SJCRH30 (cell line): ENCODE measurements around the gene SELENOO. TPM values are rescaled to one million over a fixed set of nuclear protein-coding genes. Genes with fewer than 3 reads are reported as not detected.
"Not testable (repeated sequence)": the region's sequence is repeated elsewhere in the genome, so short reads cannot be mapped to it uniquely, and the experiment has no call there.

ENCODE experiments used
- DNase-seq, 2 experiments: peaks; one replicate each; pipeline ENCODE4 v3.0.0-alpha.2; 2015 to 2020
- H3K27ac ChIP-seq: fragments of 250-450 bp; sonication (Bioruptor Pico); 2 replicates; pipeline ENCODE4 v1.5.1; 2020; ENCODE audit warnings: mild to moderate bottlenecking, moderate library complexity
- H3K27me3 ChIP-seq: fragments of 250-450 bp; sonication (Bioruptor Pico); 2 replicates; pipeline ENCODE4 v1.5.1; 2020; ENCODE audit warnings: mild to moderate bottlenecking, moderate library complexity
- H3K36me3 ChIP-seq: fragments of 250-450 bp; sonication (Bioruptor Pico); 2 replicates; pipeline ENCODE4 v1.5.1; 2020; ENCODE audit warnings: mild to moderate bottlenecking, moderate library complexity
- H3K4me1 ChIP-seq: fragments of 250-450 bp; sonication (Bioruptor Pico); 2 replicates; pipeline ENCODE4 v1.5.1; 2020; ENCODE audit warnings: mild to moderate bottlenecking, moderate library complexity
- H3K4me3 ChIP-seq: fragments of 250-450 bp; sonication (Bioruptor Pico); 2 replicates; pipeline ENCODE4 v1.5.1; 2020; ENCODE audit warnings: mild to moderate bottlenecking, moderate library complexity
- H3K9me3 ChIP-seq: fragments of 250-450 bp; sonication (Bioruptor Pico); replicated peaks from 2 replicates; pipeline ENCODE4 v1.5.1; 2020; ENCODE audit warnings: mild to moderate bottlenecking, moderate library complexity
- total RNA-seq: library from RNA; depleted of rRNA; stranded (reverse); fragments of >200 nt; shearing (Covaris generic); gene quantifications from 2 replicates; pipeline ENCODE4 v1.2.3, GENCODE V29; 2014; rRNA removed

SELENOO gene
- total RNA-seq, result 15.4 and 16.4 TPM in 2 replicates

GRCh38 chr22:50200461-50201190, at the start of gene SELENOO:
TSS of gene SELENOO (plus strand) at chr22:50201011. CDS start at chr22:50201037, 26 bp downstream.
- Histone ChIP-seq H3K27ac (no peak within 1 kb of the TSS), H3K9me3 (no peaks in the 10 kb centered on the region), H3K4me3 (peak within 1 kb of the TSS; percentile 68), H3K4me1 (no peaks in the 10 kb centered on the region; the same call in 1 of the 2 replicates), H3K27me3 (no peaks in the 10 kb centered on the region), H3K36me3 (peaks cover 16% of the 10 kb centered on the region)
- DNase-seq, result peak; percentile 95 to 96

GRCh38 chr22:50151571-50152537, 49.0 kb upstream of the SELENOO start:
- H3K36me3 ChIP-seq, result no peaks in the 10 kb centered on the region
- no peaks in the 10 kb centered on the region for H3K4me1 ChIP-seq
- no peaks in the 10 kb centered on the region for H3K9me3 ChIP-seq
- H3K27me3 ChIP-seq, result peaks cover 16% of the 10 kb centered on the region; the same call in 1 of the 2 replicates
- no peak overlapping the region for H3K27ac ChIP-seq
- no peak overlapping the region for H3K4me3 ChIP-seq
- no peak for DNase-seq

GRCh38 chr22:50153056-50153755, 47.6 kb upstream of the SELENOO start:
- Histone ChIP-seq H3K4me1 (no peaks in the 10 kb centered on the region), H3K9me3 (no peaks in the 10 kb centered on the region), H3K27ac (no peak overlapping the region), H3K4me3 (no peak overlapping the region), H3K27me3 (peaks cover 16% of the 10 kb centered on the region; the same call in 1 of the 2 replicates), H3K36me3 (no peaks in the 10 kb centered on the region)
- DNase-seq, result no peak

- Histone ChIP-seq H3K4me1 (no peaks in the 10 kb centered on the region), H3K27ac (no peak overlapping the region), H3K4me3 (no peak overlapping the region), H3K9me3 (no peaks in the 10 kb centered on the region), H3K36me3 (no peaks in the 10 kb centered on the region), H3K27me3 (peaks cover 16% of the 10 kb centered on the region; the same call in 1 of the 2 replicates)
- no peak for DNase-seq
Observed at GRCh38 chr22:50153756-50154140, 47.1 kb upstream of the SELENOO start.

- Histone ChIP-seq H3K27me3 (peaks cover 9% of the 10 kb centered on the region; the same call in 1 of the 2 replicates), H3K36me3 (no peaks in the 10 kb centered on the region), H3K9me3 (no peaks in the 10 kb centered on the region), H3K27ac (no peak overlapping the region), H3K4me3 (no peak overlapping the region), H3K4me1 (no peaks in the 10 kb centered on the region)
- no peak for DNase-seq
Observed at GRCh38 chr22:50157709-50158375, 43.0 kb upstream of the SELENOO start.

GRCh38 chr22:50160947-50161346, 39.9 kb upstream of the SELENOO start:
- peaks cover 8% of the 10 kb centered on the region; the same call in 1 of the 2 replicates for H3K27me3 ChIP-seq
- H3K27ac ChIP-seq, result no peak overlapping the region
- H3K9me3 ChIP-seq, result no peaks in the 10 kb centered on the region
- no peak for DNase-seq
- no peaks in the 10 kb centered on the region for H3K4me1 ChIP-seq
- H3K36me3 ChIP-seq, result no peaks in the 10 kb centered on the region
- no peak overlapping the region for H3K4me3 ChIP-seq

GRCh38 chr22:50161508-50162390, 39.1 kb upstream of the SELENOO start:
- peaks cover 8% of the 10 kb centered on the region; the same call in 1 of the 2 replicates for H3K27me3 ChIP-seq
- no peaks in the 10 kb centered on the region for H3K9me3 ChIP-seq
- no peak for DNase-seq
- H3K4me1 ChIP-seq, result no peaks in the 10 kb centered on the region
- H3K4me3 ChIP-seq, result no peak overlapping the region
- H3K27ac ChIP-seq, result no peak overlapping the region
- no peaks in the 10 kb centered on the region for H3K36me3 ChIP-seq

- peaks cover 9% of the 10 kb centered on the region; the same call in 1 of the 2 replicates for H3K27me3 ChIP-seq
Observed at GRCh38 chr22:50162391-50162956, 38.3 kb upstream of the SELENOO start.

GRCh38 chr22:50165436-50166123, 35.2 kb upstream of the SELENOO start:
- Histone ChIP-seq H3K27ac (no peak overlapping the region), H3K27me3 (peaks cover 21% of the 10 kb centered on the region), H3K36me3 (no peaks in the 10 kb centered on the region), H3K4me3 (no peak overlapping the region), H3K4me1 (no peaks in the 10 kb centered on the region), H3K9me3 (no peaks in the 10 kb centered on the region)
- no peak for DNase-seq

More at GRCh38 chr22:50162391-50162956, 38.3 kb upstream of the SELENOO start:
- DNase-seq, result no peak
- no peaks in the 10 kb centered on the region for H3K9me3 ChIP-seq
- no peaks in the 10 kb centered on the region for H3K36me3 ChIP-seq
- no peaks in the 10 kb centered on the region for H3K4me1 ChIP-seq
- no peak overlapping the region for H3K4me3 ChIP-seq
- H3K27ac ChIP-seq, result no peak overlapping the region

GRCh38 chr22:50167689-50168489, 32.9 kb upstream of the SELENOO start:
- no peak overlapping the region for H3K27ac ChIP-seq
- H3K4me1 ChIP-seq, result no peaks in the 10 kb centered on the region
- H3K27me3 ChIP-seq, result peaks cover 35% of the 10 kb centered on the region
- no peaks in the 10 kb centered on the region for H3K36me3 ChIP-seq
- DNase-seq, result no peak
- H3K9me3 ChIP-seq, result no peaks in the 10 kb centered on the region
- no peak overlapping the region for H3K4me3 ChIP-seq

GRCh38 chr22:50168490-50169180, 32.2 kb upstream of the SELENOO start:
- not testable (repeated sequence) for DNase-seq, H3K36me3 ChIP-seq
- H3K27me3 ChIP-seq, result peaks cover 41% of the 10 kb centered on the region

More at GRCh38 chr22:50168490-50169180, 32.2 kb upstream of the SELENOO start:
- not testable (repeated sequence) for H3K4me3 ChIP-seq, H3K4me1 ChIP-seq, H3K27ac ChIP-seq, H3K9me3 ChIP-seq
